Left lung (tissue), 10 donors: ENCODE data around the gene SH3BP1. TPM values are rescaled to one million over a fixed set of nuclear protein-coding genes. Genes with fewer than 3 reads are reported as not detected.

ENCODE experiments used
- ATAC-seq: fragments of 200-7000 bp; cut with Tn5 transposase; one replicate; pipeline ENCODE4 v1.9.1; 2020; ENCODE audit warnings: moderate library complexity
- DNase-seq, 4 donors: peaks; one replicate each; pipeline ENCODE4 v3.0.0-alpha.2; 2013 to 2020
- H3K27ac ChIP-seq, 2 donors: fragments of 200-600 bp; sonication (generic) in 1 of 2; one replicate each; pipeline versions ENCODE4 v1.5.0 to v1.8.0; 2020 to 2021
- H3K27me3 ChIP-seq, 2 donors: fragments of 200-600 bp; sonication (generic) in 1 of 2; one replicate each; pipeline versions ENCODE4 v1.5.0 to v1.8.0; 2020 to 2021
- H3K36me3 ChIP-seq, 2 donors: fragments of 200-600 bp; sonication (generic) in 1 of 2; one replicate each; pipeline versions ENCODE4 v1.5.0 to v1.8.0; 2020 to 2021
- H3K4me1 ChIP-seq, 2 donors: fragments of 200-600 bp; one replicate each; pipeline ENCODE4 v1.8.0; 2021
- H3K4me3 ChIP-seq, 2 donors: fragments of 200-600 bp; sonication (generic) in 1 of 2; one replicate each; pipeline versions ENCODE4 v1.5.0 to v1.8.0; 2020 to 2021; ENCODE audit warnings: mild to moderate bottlenecking in 1 of 2
- H3K9me3 ChIP-seq, 2 donors: fragments of 200-600 bp; sonication (generic) in 1 of 2; one replicate each; pipeline versions ENCODE4 v1.5.0 to v1.8.0; 2020 to 2021
- intact Hi-C, 2 donors: fragments of 100-400 bp; cut with DNase I; formaldehyde crosslinking; loops; one replicate each; pipeline versions ENCODE4 v1.11.2 to v1.14.2; 2022
- polyA plus RNA-seq, 6 donors: library from polyadenylated mRNA; unstranded; fragments of 120-200 nt; gene quantifications; one replicate each; pipeline ENCODE4 v1.2.1, GENCODE V29; 2013; ENCODE audit not compliant: insufficient read length in 6 of 6
- total RNA-seq, 2 donors: library from RNA; stranded (reverse); fragmentation: NEBNext Ultra II Directional; extraction: Animal tissue kit (Norgen Biotek cat#: 25700); gene quantifications; one replicate each; pipeline ENCODE4 v1.2.1, GENCODE V29; 2021
- TF ChIP-seq, protein P1 (sequence below), 2 donors: fragments of 200-600 bp; sonication (generic) in 1 of 2; IDR thresholded peaks; one replicate each; pipeline versions ENCODE4 v1.5.0 to v1.8.0; 2021; ENCODE audit warnings: antibody characterized with exemption in 2 of 2
- donor health status: DM: no; HTN: yes; CAD: no.
- donor health status: DM: no; HTN: no; CAD: no.

The SH3BP1 gene
- total and polyA plus RNA-seq, 8 donors: 14.0 to 40.7 (median 27.7) TPM

DNA sequence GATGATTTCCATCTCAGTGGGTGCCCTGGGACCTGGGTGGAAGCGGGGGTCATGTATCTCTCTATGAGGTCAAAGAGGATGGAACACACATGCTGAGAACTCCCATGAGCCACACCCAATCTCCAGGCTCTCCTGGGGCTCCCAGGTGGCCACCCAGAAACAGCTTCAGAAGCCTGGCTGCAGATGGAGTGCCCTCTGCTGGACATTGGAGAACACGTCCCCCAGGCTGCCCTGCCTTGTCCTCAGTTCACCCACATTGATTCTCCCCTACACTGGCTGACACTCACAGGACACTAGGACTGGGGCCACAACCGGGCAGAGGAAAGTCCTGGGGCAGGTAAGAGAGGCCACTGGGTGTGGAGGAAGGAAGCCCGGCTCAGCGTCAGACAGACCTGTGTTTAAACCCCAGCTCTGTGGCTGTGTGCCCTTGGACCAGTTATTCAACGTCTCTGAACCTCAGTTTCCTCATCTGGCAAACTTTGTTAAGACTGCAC lies 42.1 kb downstream of the SH3BP1 start:
- ATAC-seq: peak; percentile 65
- no peaks in the 10 kb centered on the region for H3K27me3 ChIP-seq
- DNase-seq: peak; percentile 40 to 87 (median 73)
- H3K4me3 ChIP-seq: no peak overlapping the region
- H3K27ac ChIP-seq: no peak overlapping the region
- H3K4me1 ChIP-seq: peaks cover 8 to 38% of the 10 kb centered on the region in 2 donors
- TF ChIP-seq, protein P1, sequence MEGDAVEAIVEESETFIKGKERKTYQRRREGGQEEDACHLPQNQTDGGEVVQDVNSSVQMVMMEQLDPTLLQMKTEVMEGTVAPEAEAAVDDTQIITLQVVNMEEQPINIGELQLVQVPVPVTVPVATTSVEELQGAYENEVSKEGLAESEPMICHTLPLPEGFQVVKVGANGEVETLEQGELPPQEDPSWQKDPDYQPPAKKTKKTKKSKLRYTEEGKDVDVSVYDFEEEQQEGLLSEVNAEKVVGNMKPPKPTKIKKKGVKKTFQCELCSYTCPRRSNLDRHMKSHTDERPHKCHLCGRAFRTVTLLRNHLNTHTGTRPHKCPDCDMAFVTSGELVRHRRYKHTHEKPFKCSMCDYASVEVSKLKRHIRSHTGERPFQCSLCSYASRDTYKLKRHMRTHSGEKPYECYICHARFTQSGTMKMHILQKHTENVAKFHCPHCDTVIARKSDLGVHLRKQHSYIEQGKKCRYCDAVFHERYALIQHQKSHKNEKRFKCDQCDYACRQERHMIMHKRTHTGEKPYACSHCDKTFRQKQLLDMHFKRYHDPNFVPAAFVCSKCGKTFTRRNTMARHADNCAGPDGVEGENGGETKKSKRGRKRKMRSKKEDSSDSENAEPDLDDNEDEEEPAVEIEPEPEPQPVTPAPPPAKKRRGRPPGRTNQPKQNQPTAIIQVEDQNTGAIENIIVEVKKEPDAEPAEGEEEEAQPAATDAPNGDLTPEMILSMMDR (IDR thresholded peaks at IDR 0.05): peak; percentile 88 to 90
- intact Hi-C loops: loop anchor here in 1 of 2 donors (5.0 kb wide), 1 partner anchor 39 kb away; no protein-coding TSS in a partner anchor
- peaks cover 0 to 26% of the 10 kb centered on the region in 2 donors for H3K36me3 ChIP-seq
- no peaks in the 10 kb centered on the region for H3K9me3 ChIP-seq

DNA sequence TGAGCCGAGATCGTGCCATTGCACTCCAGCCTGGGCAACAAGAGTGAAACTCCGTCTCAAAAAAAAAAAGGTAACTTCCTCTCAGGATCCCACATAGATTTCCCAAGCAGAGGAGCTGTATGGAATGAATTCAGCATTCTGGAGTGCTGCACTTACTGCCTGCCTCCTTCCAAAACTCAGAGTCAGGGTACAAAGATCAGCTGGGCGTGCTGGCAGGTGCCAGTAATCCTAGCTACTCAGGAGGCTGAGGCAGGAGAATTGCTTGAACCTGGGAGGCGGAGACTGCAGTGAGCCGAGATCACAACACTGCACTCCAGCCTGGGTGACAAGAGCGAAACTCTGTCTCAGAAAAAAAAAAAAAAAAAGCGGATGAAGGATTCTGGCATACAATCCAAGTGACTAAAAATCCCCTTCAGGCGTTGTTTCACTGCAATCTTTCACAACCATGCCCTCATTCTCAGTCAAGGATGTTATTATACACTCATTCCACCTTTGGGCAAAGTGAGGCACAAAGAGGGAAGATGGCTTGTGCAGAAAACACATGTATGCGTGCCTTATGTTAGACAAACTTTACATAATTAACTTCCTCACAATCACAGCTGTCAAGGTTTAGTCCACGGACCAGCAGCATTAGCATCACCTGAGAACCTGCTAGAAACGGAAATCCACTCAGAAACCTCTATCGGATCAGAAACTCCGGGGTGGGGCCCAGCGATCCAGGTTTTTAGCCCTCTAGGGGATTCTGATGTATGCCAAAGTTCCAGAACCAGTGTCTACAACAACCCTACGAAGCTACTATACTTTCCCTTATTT lies 45.5 kb downstream of the SH3BP1 start:
- Histone ChIP-seq H3K4me3 (no peak overlapping the region), H3K4me1 (peaks cover 18 to 46% of the 10 kb centered on the region in 2 donors), H3K27me3 (no peaks in the 10 kb centered on the region), H3K9me3 (no peaks in the 10 kb centered on the region), H3K36me3 (peaks cover 0 to 23% of the 10 kb centered on the region in 2 donors), H3K27ac (no peak overlapping the region)
- DNase-seq (no peak), ATAC-seq (no peak)
- intact Hi-C loops: loop anchor here in 1 of 2 donors (5.0 kb wide), 1 partner anchor 43 kb away; no protein-coding TSS in a partner anchor
- TF ChIP-seq, protein P1 (IDR thresholded peaks at IDR 0.05): no peak

DNA sequence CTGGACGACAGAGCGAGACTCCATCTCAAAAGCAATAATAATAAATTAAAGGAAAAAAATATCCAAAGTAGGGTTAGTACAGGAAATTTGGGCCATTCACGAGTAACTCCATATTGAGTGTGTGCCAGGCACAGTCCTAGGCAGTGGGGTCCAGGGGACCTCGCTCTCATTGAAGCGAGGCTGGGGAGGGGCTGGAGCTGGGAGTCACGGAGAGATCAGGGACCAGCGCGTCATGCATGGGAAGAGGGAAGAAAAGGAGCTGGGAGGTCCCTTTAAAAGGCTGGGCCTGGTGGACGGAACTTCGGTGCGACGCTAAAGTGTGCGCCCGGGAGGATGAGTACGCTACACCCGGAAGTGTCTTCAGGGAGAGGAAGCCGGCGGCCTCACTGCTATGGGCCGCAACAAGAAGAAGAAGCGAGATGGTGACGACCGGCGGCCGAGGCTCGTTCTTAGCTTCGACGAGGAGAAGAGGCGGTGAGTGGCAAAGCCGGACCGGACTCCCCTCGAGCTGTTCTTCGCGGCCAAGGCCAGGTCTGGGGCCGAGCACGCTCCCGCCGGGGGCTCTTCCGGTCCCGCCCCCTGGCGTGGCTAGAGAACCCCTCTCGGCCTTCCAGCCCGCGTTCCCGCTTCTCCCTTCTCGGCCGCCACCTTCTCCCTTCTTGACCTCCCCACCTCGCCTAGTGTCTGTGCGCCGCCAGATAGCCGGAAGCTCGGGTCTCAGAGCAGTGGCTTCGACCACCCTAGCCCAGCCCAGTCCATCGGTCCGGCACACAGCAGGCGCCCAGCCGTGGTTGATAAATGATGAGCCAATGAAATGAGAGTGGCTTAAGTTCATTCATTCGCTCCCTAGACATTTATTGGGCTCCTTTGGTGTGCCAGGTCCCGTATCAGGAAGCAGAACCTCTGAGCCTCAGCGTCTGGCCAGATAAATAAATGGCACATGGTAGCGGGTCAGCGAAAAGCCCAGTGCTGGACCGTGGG lies 46.8 kb downstream of the SH3BP1 start, which contains the start of gene NOL12:
Gene NOL12 (plus strand): TSS at position 342 of the 981 bp plus-strand sequence. CDS start 50 bp downstream, at position 392.
- Histone ChIP-seq H3K27me3 (no peaks in the 10 kb centered on the region), H3K27ac (peak within 1 kb of the TSS; percentile 58 to 87), H3K36me3 (peaks cover 0 to 35% of the 10 kb centered on the region in 2 donors), H3K4me3 (peak within 1 kb of the TSS; percentile 77 to 84), H3K9me3 (no peaks in the 10 kb centered on the region), H3K4me1 (peaks cover 16 to 44% of the 10 kb centered on the region in 2 donors)
- TF ChIP-seq, protein P1 (IDR thresholded peaks at IDR 0.05): no peak
- DNase-seq (peak; percentile 85 to 92 (median 88)), ATAC-seq (peak; percentile 94)
- intact Hi-C loops: no loop called here

DNA sequence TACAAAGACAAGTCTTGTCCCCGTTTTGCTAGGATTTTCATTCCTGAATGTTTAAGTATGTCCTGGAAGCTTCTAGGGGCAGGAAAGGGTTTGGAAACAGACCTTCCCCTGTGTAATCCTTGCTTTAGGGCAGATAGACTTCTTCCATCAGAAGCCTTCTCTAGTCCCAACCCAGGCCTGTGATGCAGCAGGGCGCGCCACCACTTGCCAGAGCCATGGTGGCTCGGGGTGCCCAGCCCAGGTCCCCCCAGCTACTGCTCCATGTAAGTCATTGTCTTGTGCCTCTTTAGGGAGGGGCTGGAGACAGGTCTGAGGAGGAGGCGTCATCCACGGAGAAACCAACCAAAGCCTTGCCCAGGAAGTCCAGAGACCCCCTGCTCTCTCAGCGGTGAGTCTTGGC lies 50.9 kb downstream of the SH3BP1 start:
- Histone ChIP-seq H3K27me3 (no peaks in the 10 kb centered on the region), H3K36me3 (peaks cover 0 to 71% of the 10 kb centered on the region in 2 donors), H3K4me3 (no peak overlapping the region), H3K4me1 (peaks cover 11 to 31% of the 10 kb centered on the region in 2 donors), H3K9me3 (no peaks in the 10 kb centered on the region), H3K27ac (no peak overlapping the region)
- no peak for DNase-seq
- no peak for ATAC-seq
- TF ChIP-seq, protein P1 (IDR thresholded peaks at IDR 0.05): no peak
- intact Hi-C loops: no loop called here
